ENCODE measurements around the gene RAB40A.
"Not testable (repeated sequence)": the region's sequence is repeated elsewhere in the genome, so short reads cannot be mapped to it uniquely, and the experiment has no call there.

Gene RAB40A

GRCh38 chrX:103464072-103464773 lies 55.1 kb downstream of the RAB40A start:
- peak; percentile 37 for DNase-seq (ENCODE audit: low read depth, low spot score)

- no peak for DNase-seq (ENCODE audit: low read depth, low spot score)
Measured at GRCh38 chrX:103461156-103461555, 58.1 kb downstream of the RAB40A start.

DNA sequence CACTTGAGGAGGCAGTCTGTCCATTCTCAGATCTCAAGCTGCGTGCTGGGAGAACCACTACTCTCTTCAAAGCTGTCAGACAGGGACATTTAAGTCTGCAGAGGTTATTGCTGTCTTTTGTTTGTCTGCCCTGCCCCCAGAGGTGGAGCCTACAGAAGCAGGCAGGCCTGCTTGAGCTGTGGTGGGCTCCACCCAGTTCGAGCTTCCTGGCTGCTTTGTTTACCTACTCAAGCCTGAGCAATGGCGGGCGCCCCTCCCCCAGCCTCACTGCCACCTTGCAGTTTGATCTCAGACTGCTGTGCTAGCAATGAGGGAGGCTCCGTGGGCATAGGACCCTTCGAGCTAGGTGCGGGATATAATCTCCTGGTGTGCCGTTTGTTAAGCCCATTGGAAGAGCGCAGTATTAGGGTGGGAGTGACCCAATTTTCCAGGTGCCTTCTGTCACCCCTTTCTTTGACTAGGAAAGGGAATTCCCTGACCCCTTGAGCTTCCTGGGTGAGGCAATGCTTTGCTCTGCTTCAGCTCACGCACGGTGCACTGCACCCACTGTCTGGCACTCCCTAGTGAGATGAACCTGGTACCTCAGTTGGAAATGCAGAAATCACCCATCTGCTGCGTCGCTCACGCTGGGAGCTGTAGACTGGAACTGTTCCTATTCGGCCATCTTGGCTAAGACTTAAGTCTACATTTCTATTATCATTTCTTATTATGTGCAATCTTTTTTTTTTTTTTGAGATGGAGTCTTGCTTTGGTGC lies 59.1 kb downstream of the RAB40A start:
- not testable (repeated sequence) for DNase-seq (ENCODE audit: low read depth, low spot score)

- DNase-seq (ENCODE audit: low read depth, low spot score): no peak
Measured at GRCh38 chrX:103453655-103454054, 65.6 kb downstream of the RAB40A start.
